Trophoblast cell (in vitro differentiated cells and primary cell): ENCODE measurements around the gene SLC2A8.

Experiments
- DNase-seq, 2 donors: peaks; one replicate each; pipeline ENCODE4 v3.0.0-alpha.2; 2016
- H2AFZ ChIP-seq: 2 replicates; pipeline ENCODE4 v1.6.1; 2013; ENCODE audit warnings: low read length, moderate library complexity, mild to moderate bottlenecking; ENCODE audit not compliant: insufficient read depth, poor library complexity
- H2AK5ac ChIP-seq: 2 replicates; pipeline ENCODE4 v1.6.1; 2013; ENCODE audit warnings: mild to moderate bottlenecking, low read length
- H2BK120ac ChIP-seq: 2 replicates; pipeline ENCODE4 v1.6.1; 2013; ENCODE audit warnings: low read length, mild to moderate bottlenecking, moderate library complexity; ENCODE audit not compliant: insufficient read depth, poor library complexity
- H2BK12ac ChIP-seq: 2 replicates; pipeline ENCODE4 v1.6.1; 2013; ENCODE audit warnings: mild to moderate bottlenecking, low read length, moderate library complexity
- H2BK5ac ChIP-seq: 2 replicates; pipeline ENCODE4 v1.6.1; 2013; ENCODE audit warnings: low read length, low read depth, moderate library complexity, mild to moderate bottlenecking; ENCODE audit not compliant: poor library complexity
- H3K14ac ChIP-seq: 2 replicates; pipeline ENCODE4 v1.6.1; 2013; ENCODE audit warnings: mild to moderate bottlenecking, low read length
- H3K18ac ChIP-seq: 2 replicates; pipeline ENCODE4 v1.6.1; 2013; ENCODE audit warnings: mild to moderate bottlenecking, low read length
- H3K23ac ChIP-seq: 2 replicates; pipeline ENCODE4 v1.6.1; 2013; ENCODE audit warnings: low read length
- H3K27ac ChIP-seq: 2 replicates; pipeline ENCODE4 v1.5.1; 2013; ENCODE audit warnings: low read depth, mild to moderate bottlenecking, inconsistent platforms, low read length, moderate library complexity
- H3K27me3 ChIP-seq: 2 replicates; pipeline ENCODE4 v1.6.1; 2013; ENCODE audit warnings: inconsistent platforms, mild to moderate bottlenecking, low read length, moderate library complexity; ENCODE audit not compliant: insufficient read depth
- H3K36me3 ChIP-seq, 2 experiments: 1 replicate in 1 of 2; 2 replicates in 1 of 2; pipeline ENCODE4 v1.6.1; 2013; ENCODE audit warnings: low read length in 2 of 2, mild to moderate bottlenecking in 2 of 2, moderate library complexity in 1 of 2; ENCODE audit not compliant: insufficient read depth in 2 of 2, control insufficient read depth in 1 of 2
- H3K4ac ChIP-seq: 2 replicates; pipeline ENCODE4 v1.6.1; 2013; ENCODE audit warnings: low read depth, mild to moderate bottlenecking, low read length, moderate library complexity
- H3K4me1 ChIP-seq, 2 experiments: 1 replicate in 1 of 2; 2 replicates in 1 of 2; pipeline ENCODE4 v1.6.1; 2013; ENCODE audit warnings: low read length in 2 of 2, mild to moderate bottlenecking in 2 of 2, moderate library complexity in 1 of 2; ENCODE audit not compliant: insufficient read depth in 2 of 2, control insufficient read depth in 1 of 2
- H3K4me2 ChIP-seq: 2 replicates; pipeline ENCODE4 v1.6.1; 2013; ENCODE audit warnings: inconsistent platforms, mild to moderate bottlenecking, low read length, moderate library complexity
- H3K4me3 ChIP-seq: 2 replicates; pipeline ENCODE4 v1.5.1; 2013; ENCODE audit warnings: mild to moderate bottlenecking, low read depth, low read length, inconsistent platforms
- H3K79me1 ChIP-seq: one replicate; pipeline ENCODE4 v1.6.1; 2013; ENCODE audit warnings: low read length
- H3K79me2 ChIP-seq: 2 replicates; pipeline ENCODE4 v1.6.1; 2013; ENCODE audit warnings: low read length, mild to moderate bottlenecking; ENCODE audit not compliant: control insufficient read depth, insufficient read depth, poor library complexity
- H3K9ac ChIP-seq: 2 replicates; pipeline ENCODE4 v1.6.1; 2013; ENCODE audit warnings: mild to moderate bottlenecking, low read length
- H3K9me3 ChIP-seq: 2 replicates; pipeline ENCODE4 v1.6.1; 2013; ENCODE audit warnings: low read depth, mild to moderate bottlenecking, control low read depth, inconsistent platforms, low read length; ENCODE audit not compliant: insufficient read depth
- H4K12ac ChIP-seq: 2 replicates; pipeline ENCODE4 v1.6.1; 2013; ENCODE audit warnings: low read depth, mild to moderate bottlenecking, low read length, moderate library complexity
- H4K8ac ChIP-seq: 2 replicates; pipeline ENCODE4 v1.6.1; 2013; ENCODE audit warnings: low read depth, mild to moderate bottlenecking, low read length, moderate library complexity
- H4K91ac ChIP-seq: one replicate; pipeline ENCODE4 v1.6.1; 2013; ENCODE audit warnings: low read depth, mild to moderate bottlenecking, low read length, moderate library complexity
- WGBS: extraction: QIAGEN DNeasy Blood & Tissue Kit; methylation state at CpG from one replicate; pipeline ENCODE4 v1.1.7; 2013; ENCODE audit warnings: missing lambda C conversion rate; ENCODE audit not compliant: insufficient read length, insufficient coverage; ENCODE audit errors: extremely low coverage; 5-methylcytosine and 5-hydroxymethylcytosine counted together

The SLC2A8 gene

GRCh38 chr9:127382541-127382940 lies 14.4 kb upstream of the SLC2A8 start:
- Histone ChIP-seq H3K4me2 (no peak overlapping the region), H2AFZ (no peak overlapping the region), H3K4me3 (no peak overlapping the region), H4K91ac (no peak overlapping the region), H3K23ac (no peak overlapping the region), H3K4me1 (peaks cover 10% of the 10 kb centered on the region in 2 experiments), H3K36me3 (no peaks in the 10 kb centered on the region), H3K14ac (no peak overlapping the region), H3K9me3 (no peaks in the 10 kb centered on the region), H3K18ac (no peak overlapping the region), H3K27ac (no peak overlapping the region), H4K8ac (no peak overlapping the region), H2BK5ac (no peak overlapping the region), H2BK12ac (peak overlapping the region; percentile 63), H3K27me3 (no peaks in the 10 kb centered on the region), H3K9ac (no peak overlapping the region), H2BK120ac (no peak overlapping the region), H3K79me2 (no peaks in the 10 kb centered on the region), H2AK5ac (no peak overlapping the region), H3K4ac (no peak overlapping the region), H4K12ac (no peak overlapping the region), H3K79me1 (peaks cover 8% of the 10 kb centered on the region)
- DNase-seq, result no peak
- WGBS, result no CpG with 5 or more reads among the region's 2 CpGs

- Histone ChIP-seq H2BK5ac (no peak overlapping the region), H3K18ac (peak overlapping the region; percentile 10), H4K91ac (peak overlapping the region; percentile 67), H3K27ac (no peak overlapping the region), H3K23ac (no peak overlapping the region), H2AFZ (no peak overlapping the region), H3K4me2 (no peak overlapping the region), H3K36me3 (no peaks in the 10 kb centered on the region), H3K4me3 (no peak overlapping the region), H2BK120ac (no peak overlapping the region), H3K4me1 (peaks cover 15 to 18% of the 10 kb centered on the region in 2 experiments), H2AK5ac (peak overlapping the region; percentile 8), H3K9me3 (no peaks in the 10 kb centered on the region), H3K14ac (no peak overlapping the region), H3K79me2 (no peaks in the 10 kb centered on the region), H4K8ac (peak overlapping the region; percentile 12), H3K79me1 (peaks cover 13% of the 10 kb centered on the region), H3K27me3 (no peaks in the 10 kb centered on the region), H4K12ac (no peak overlapping the region), H2BK12ac (peak overlapping the region; percentile 89), H3K9ac (no peak overlapping the region), H3K4ac (no peak overlapping the region)
- DNase-seq, result peak; percentile 64 to 85
- no CpG with 5 or more reads among the region's 11 CpGs for WGBS
Measured at GRCh38 chr9:127384016-127384730, 12.8 kb upstream of the SLC2A8 start.

GRCh38 chr9:127384901-127385300 lies 12.1 kb upstream of the SLC2A8 start:
- H3K27me3 ChIP-seq, result no peaks in the 10 kb centered on the region
- H3K14ac ChIP-seq, result peak overlapping the region; percentile 37
- peak overlapping the region; percentile 24 for H3K18ac ChIP-seq
- H3K9me3 ChIP-seq, result no peaks in the 10 kb centered on the region
- DNase-seq, result no peak
- peak overlapping the region; percentile 70 for H2BK120ac ChIP-seq
- peak overlapping the region; percentile 77 for H2AK5ac ChIP-seq
- H3K23ac ChIP-seq, result no peak overlapping the region
- peaks cover 18% of the 10 kb centered on the region for H3K79me1 ChIP-seq
- no peaks in the 10 kb centered on the region for H3K79me2 ChIP-seq
- H3K4me3 ChIP-seq, result no peak overlapping the region
- H4K12ac ChIP-seq, result no peak overlapping the region
- peak overlapping the region; percentile 89 for H2BK12ac ChIP-seq
- H3K9ac ChIP-seq, result no peak overlapping the region
- no peak overlapping the region for H3K4me2 ChIP-seq
- H3K4me1 ChIP-seq, result peaks cover 18 to 23% of the 10 kb centered on the region in 2 experiments
- H3K36me3 ChIP-seq, result no peaks in the 10 kb centered on the region
- H2BK5ac ChIP-seq, result no peak overlapping the region
- peak overlapping the region; percentile 67 for H4K91ac ChIP-seq
- H2AFZ ChIP-seq, result no peak overlapping the region
- no peak overlapping the region for H4K8ac ChIP-seq
- no CpG with 5 or more reads among the region's 13 CpGs for WGBS
- no peak overlapping the region for H3K4ac ChIP-seq
- H3K27ac ChIP-seq, result no peak overlapping the region

GRCh38 chr9:127386249-127386648 lies 10.7 kb upstream of the SLC2A8 start:
- Histone ChIP-seq H2AFZ (no peak overlapping the region), H3K27ac (no peak overlapping the region), H3K4ac (no peak overlapping the region), H3K4me2 (no peak overlapping the region), H4K91ac (no peak overlapping the region), H2BK5ac (no peak overlapping the region), H3K4me1 (peaks cover 25 to 32% of the 10 kb centered on the region in 2 experiments), H3K18ac (no peak overlapping the region), H2BK120ac (no peak overlapping the region), H3K79me2 (no peaks in the 10 kb centered on the region), H3K14ac (no peak overlapping the region), H3K4me3 (no peak overlapping the region), H4K12ac (no peak overlapping the region), H3K23ac (no peak overlapping the region), H4K8ac (no peak overlapping the region), H3K27me3 (no peaks in the 10 kb centered on the region), H3K79me1 (peaks cover 26% of the 10 kb centered on the region), H3K36me3 (no peaks in the 10 kb centered on the region), H2AK5ac (no peak overlapping the region), H2BK12ac (no peak overlapping the region), H3K9ac (no peak overlapping the region), H3K9me3 (no peaks in the 10 kb centered on the region)
- DNase-seq, result no peak
- no CpG with 5 or more reads among the region's 4 CpGs for WGBS
